Transverse colon (tissue), 4 donors: ENCODE measurements around the gene ARHGAP6. TPM values are rescaled to one million over a fixed set of nuclear protein-coding genes. Genes with fewer than 3 reads are reported as not detected.
A peak's percentile ranks its signal among the peaks of the same experiment; 100 is the strongest.

Experiments
- DNase-seq: peaks from one replicate; pipeline ENCODE4 v3.0.0-alpha.2; 2019
- H3K27ac ChIP-seq, 4 donors: fragments of 200-600 bp; sonication (generic); 2 replicates each; pipeline ENCODE4 v1.5.1; 2016 to 2018; ENCODE audit warnings: inconsistent platforms in 4 of 4
- H3K27me3 ChIP-seq: fragments of 200-600 bp; sonication (generic); 2 replicates; pipeline ENCODE4 v1.5.1; 2017; ENCODE audit warnings: inconsistent platforms
- H3K36me3 ChIP-seq, 4 donors: fragments of 200-600 bp; sonication (generic); 2 replicates each; pipeline ENCODE4 v1.5.1; 2017 to 2019; ENCODE audit warnings: inconsistent platforms in 4 of 4
- H3K4me1 ChIP-seq, 4 donors: fragments of 200-600 bp; sonication (generic); 2 replicates each; pipeline ENCODE4 v1.5.1; 2017 to 2020; ENCODE audit warnings: inconsistent platforms in 4 of 4
- H3K4me3 ChIP-seq, 4 donors: fragments of 200-600 bp; sonication (generic); 1 replicate in 1 of 4; 2 replicates in 3 of 4; pipeline versions ENCODE4 v1.5.1 to v1.6.1; 2017 to 2019; ENCODE audit warnings: inconsistent platforms in 4 of 4
- H3K9me3 ChIP-seq, 2 donors: fragments of 200-600 bp; sonication (generic); 2 replicates each; pipeline ENCODE4 v1.5.1; 2017 to 2019; ENCODE audit warnings: inconsistent platforms in 2 of 2
- EP300 ChIP-seq: sonication (generic); formaldehyde crosslinking; IDR thresholded peaks from one replicate; pipeline ENCODE4 v1.6.1; 2017; ENCODE audit warnings: antibody characterized with exemption, low read depth
- POLR2A ChIP-seq: fragments of 450-650 bp; IDR thresholded peaks from one replicate; pipeline ENCODE4 v1.6.1; 2016; ENCODE audit warnings: antibody characterized with exemption, mild to moderate bottlenecking, moderate library complexity
- POLR2AphosphoS5 ChIP-seq, 3 donors: sonication (generic); formaldehyde crosslinking; IDR thresholded peaks; one replicate each; pipeline ENCODE4 v1.6.1; 2016; ENCODE audit warnings: antibody characterized with exemption in 3 of 3
- WGBS, 2 donors: methylation state at CpG; one replicate each; pipeline ENCODE4 v1.1.5; 2018; ENCODE audit warnings: low coverage in 1 of 2; 5-methylcytosine and 5-hydroxymethylcytosine counted together
- in situ Hi-C, 4 donors: fragments of 200-750 bp; cut with MboI; loops; one replicate each; pipeline versions ENCODE4 v1.15.0 to v1.15.1; 2017; ENCODE audit warnings: low sequenced_read_pairs in 3 of 4, low pct_ligation_motif_present in 1 of 4, low pct_unique_long_range_greater_than_20kb in 1 of 4
- intact Hi-C: fragments of 100-400 bp; cut with DNase I; formaldehyde crosslinking; loops from one replicate; pipeline ENCODE4 v1.15.1; 2023; ENCODE audit warnings: low total_unique reads
- total RNA-seq, 4 donors: library from RNA; depleted of rRNA; stranded (reverse); fragments of >200 nt; gene quantifications; one replicate each; pipeline ENCODE4 v1.1.0, GENCODE V29; 2016
- TF ChIP-seq, protein P1 (sequence below), 5 experiments: fragments of 200-600 bp in 3 of 5; fragments of 450-650 bp in 2 of 5; sonication (generic) in 3 of 5; IDR thresholded peaks; 1 replicate in 2 of 5; 2 replicates in 3 of 5; pipeline ENCODE4 v1.5.1; 2016 to 2017; ENCODE audit warnings: antibody characterized with exemption in 5 of 5, inconsistent platforms in 3 of 5, mild to moderate bottlenecking in 2 of 5, moderate library complexity in 1 of 5

ARHGAP6 gene
- total RNA-seq, 4 donors from 2014 or later = 5.0 to 12.4 (median 9.0) TPM

DNA sequence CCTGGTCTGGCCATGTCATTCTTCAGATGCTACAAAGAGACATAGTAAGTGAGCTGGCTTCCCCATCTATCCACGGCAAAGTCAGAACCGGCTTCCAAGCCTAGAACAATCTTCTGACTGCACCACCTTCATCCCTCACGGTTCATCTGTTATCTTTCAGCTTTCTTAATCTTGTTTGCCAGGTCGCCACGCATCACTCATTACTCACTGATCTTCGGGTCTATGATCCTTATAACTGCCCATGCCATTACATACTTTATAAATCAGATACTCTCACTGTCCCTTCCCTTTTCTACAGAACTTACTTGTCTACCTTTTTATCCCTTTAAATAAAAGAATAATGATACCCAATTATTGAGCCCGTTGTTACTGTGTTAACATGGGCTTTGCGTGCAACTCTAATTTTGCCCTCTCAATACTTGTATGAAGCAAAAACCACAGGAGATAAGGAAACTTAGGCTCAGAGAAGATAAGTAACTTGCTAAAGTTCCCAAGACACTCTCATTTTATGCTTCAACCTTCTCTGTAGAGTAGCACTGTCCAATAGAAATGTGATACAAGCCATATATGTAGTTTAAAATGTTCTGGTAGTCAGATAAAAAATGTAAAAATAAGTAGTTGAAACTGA is 200.8 kb downstream of the ARHGAP6 start:
- Histone ChIP-seq H3K27me3 (no peaks in the 10 kb centered on the region), H3K4me3 (no peak overlapping the region), H3K27ac (no peak overlapping the region), H3K36me3 (no peaks in the 10 kb centered on the region), H3K4me1 (no peaks in the 10 kb centered on the region), H3K9me3 (no peaks in the 10 kb centered on the region)
- no peak for DNase-seq
- in situ Hi-C loops (no loop called here), intact Hi-C loops (no loop called here)
- TF ChIP-seq POLR2AphosphoS5 (IDR thresholded peaks at IDR 0.05) (no peak), POLR2A (no peak), EP300 (no peak)
- TF ChIP-seq, protein P1, sequence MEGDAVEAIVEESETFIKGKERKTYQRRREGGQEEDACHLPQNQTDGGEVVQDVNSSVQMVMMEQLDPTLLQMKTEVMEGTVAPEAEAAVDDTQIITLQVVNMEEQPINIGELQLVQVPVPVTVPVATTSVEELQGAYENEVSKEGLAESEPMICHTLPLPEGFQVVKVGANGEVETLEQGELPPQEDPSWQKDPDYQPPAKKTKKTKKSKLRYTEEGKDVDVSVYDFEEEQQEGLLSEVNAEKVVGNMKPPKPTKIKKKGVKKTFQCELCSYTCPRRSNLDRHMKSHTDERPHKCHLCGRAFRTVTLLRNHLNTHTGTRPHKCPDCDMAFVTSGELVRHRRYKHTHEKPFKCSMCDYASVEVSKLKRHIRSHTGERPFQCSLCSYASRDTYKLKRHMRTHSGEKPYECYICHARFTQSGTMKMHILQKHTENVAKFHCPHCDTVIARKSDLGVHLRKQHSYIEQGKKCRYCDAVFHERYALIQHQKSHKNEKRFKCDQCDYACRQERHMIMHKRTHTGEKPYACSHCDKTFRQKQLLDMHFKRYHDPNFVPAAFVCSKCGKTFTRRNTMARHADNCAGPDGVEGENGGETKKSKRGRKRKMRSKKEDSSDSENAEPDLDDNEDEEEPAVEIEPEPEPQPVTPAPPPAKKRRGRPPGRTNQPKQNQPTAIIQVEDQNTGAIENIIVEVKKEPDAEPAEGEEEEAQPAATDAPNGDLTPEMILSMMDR (IDR thresholded peaks at IDR 0.05) = no peak
- 83 to 85% methylated on average over 3 to 8 of the region's 8 CpGs for WGBS, 2 donors

DNA sequence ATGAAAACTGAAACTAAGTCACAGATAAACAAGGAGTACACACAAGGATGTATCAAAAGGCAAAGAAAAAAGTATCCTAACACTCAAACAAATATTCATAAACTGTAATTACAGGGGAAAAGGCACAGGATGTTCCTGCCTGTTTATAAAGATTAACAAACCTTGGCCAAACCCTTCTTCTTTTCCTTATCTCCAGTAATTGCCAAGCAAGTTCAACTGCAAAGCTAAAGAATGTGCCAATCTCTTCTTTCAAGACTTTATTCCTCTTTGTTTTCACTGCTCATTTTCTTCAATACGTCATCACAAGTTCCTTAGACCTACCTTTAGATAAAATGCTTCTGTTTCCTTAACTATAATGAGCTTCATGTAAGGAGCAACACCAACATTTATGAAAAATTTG is 201.3 kb downstream of the ARHGAP6 start:
- DNase-seq = no peak
- intact Hi-C loops = no loop called here

DNA sequence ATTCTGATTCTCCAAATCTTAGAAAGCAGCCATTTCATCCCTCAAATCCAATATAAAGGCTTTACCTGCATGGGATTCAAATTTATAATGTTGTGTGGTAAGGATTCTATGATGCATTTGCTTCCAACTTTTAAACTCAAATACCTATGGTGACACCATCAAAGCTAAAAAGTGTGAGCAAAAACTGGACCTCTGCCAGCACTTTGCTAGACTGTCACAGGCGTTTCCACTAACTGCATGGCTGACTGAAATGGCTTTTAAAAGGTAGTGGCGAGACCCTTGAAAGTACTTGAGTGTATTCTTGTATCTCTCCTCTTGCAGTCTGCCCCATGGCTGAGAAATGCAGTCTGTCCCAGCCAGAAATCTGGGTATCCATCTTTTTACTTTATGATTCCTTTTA is 203.1 kb downstream of the ARHGAP6 start:
- Histone ChIP-seq H3K27me3 (no peaks in the 10 kb centered on the region), H3K27ac (no peak overlapping the region), H3K4me1 (no peaks in the 10 kb centered on the region), H3K9me3 (no peaks in the 10 kb centered on the region), H3K4me3 (no peak overlapping the region), H3K36me3 (no peaks in the 10 kb centered on the region)
- intact Hi-C loops = no loop called here
- DNase-seq = no peak
- WGBS, 2 donors = 57% methylated on average over 2 of the region's 2 CpGs; no CpG with 5 or more reads in 1 of the 2 donors
- no peak for TF ChIP-seq POLR2AphosphoS5 (IDR thresholded peaks at IDR 0.05)
- TF ChIP-seq EP300 = no peak
- in situ Hi-C loops = no loop called here

More for the DNA sequence above, 201.3 kb downstream of the ARHGAP6 start:
- in situ Hi-C loops = no loop called here
- no peaks in the 10 kb centered on the region for H3K9me3 ChIP-seq
- no peaks in the 10 kb centered on the region for H3K36me3 ChIP-seq
- no peaks in the 10 kb centered on the region for H3K4me1 ChIP-seq
- no peaks in the 10 kb centered on the region for H3K27me3 ChIP-seq
- no peak for TF ChIP-seq POLR2AphosphoS5 (IDR thresholded peaks at IDR 0.05)
- TF ChIP-seq POLR2A = no peak
- TF ChIP-seq, protein P1 (IDR thresholded peaks at IDR 0.05) = no peak
- TF ChIP-seq EP300 = no peak
- H3K27ac ChIP-seq = no peak overlapping the region
- WGBS, 2 donors = 63% methylated on average over 1 of the region's 1 CpG; no CpG with 5 or more reads in 1 of the 2 donors
- H3K4me3 ChIP-seq = no peak overlapping the region

DNA sequence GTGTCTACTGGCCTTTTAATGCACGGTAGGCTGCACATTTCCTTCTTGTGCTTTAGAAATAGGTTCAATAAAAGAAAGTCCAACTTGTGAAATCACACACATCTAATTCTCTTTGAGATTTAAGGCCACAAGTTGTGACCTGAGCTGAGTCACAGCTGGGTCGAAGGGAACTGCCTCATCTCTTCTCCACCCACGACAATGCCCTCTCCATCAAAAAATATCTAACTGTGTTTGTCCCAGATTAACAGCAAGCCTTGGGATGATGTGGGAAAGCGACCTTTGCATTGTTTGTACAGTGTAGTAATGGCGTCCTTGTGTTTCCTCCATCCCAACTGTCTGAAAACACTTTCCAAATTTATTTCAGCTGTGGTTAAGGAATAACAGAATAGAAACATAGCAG is 203.6 kb downstream of the ARHGAP6 start:
- in situ Hi-C loops = no loop called here
- no peaks in the 10 kb centered on the region for H3K36me3 ChIP-seq
- no peak for TF ChIP-seq POLR2AphosphoS5 (IDR thresholded peaks at IDR 0.05)
- TF ChIP-seq POLR2A = no peak
- TF ChIP-seq EP300 = no peak
- TF ChIP-seq, protein P1 (IDR thresholded peaks at IDR 0.05) = no peak
- no peaks in the 10 kb centered on the region for H3K9me3 ChIP-seq
- intact Hi-C loops = no loop called here
- no peaks in the 10 kb centered on the region for H3K4me1 ChIP-seq
- H3K4me3 ChIP-seq = no peak overlapping the region
- H3K27ac ChIP-seq = peak overlapping the region in 1 of 4 donors; percentile 34
- 27% methylated on average over 5 of the region's 5 CpGs; no CpG with 5 or more reads in 1 of the 2 donors for WGBS, 2 donors
- DNase-seq = no peak
- H3K27me3 ChIP-seq = no peaks in the 10 kb centered on the region
